HFF-Myc (cell line): ENCODE measurements around the gene SMYD3.

ENCODE experiments used
- DNase-seq: peaks from one replicate; pipeline ENCODE4 v3.0.0-alpha.2; 2011; ENCODE audit warnings: low read depth; ENCODE audit errors: extremely low read depth
- H3K4me3 ChIP-seq: replicated peaks from 2 replicates; pipeline ENCODE4 v1.5.1; 2011; ENCODE audit warnings: low read depth, mild to moderate bottlenecking, control low read depth, low read length
- TF ChIP-seq, protein P1 (sequence below): IDR thresholded peaks from 2 replicates; pipeline ENCODE4 v1.5.1; 2012; ENCODE audit warnings: mild to moderate bottlenecking, low read depth, low read length, control low read depth; ENCODE audit errors: missing control alignments

SMYD3 gene

DNA sequence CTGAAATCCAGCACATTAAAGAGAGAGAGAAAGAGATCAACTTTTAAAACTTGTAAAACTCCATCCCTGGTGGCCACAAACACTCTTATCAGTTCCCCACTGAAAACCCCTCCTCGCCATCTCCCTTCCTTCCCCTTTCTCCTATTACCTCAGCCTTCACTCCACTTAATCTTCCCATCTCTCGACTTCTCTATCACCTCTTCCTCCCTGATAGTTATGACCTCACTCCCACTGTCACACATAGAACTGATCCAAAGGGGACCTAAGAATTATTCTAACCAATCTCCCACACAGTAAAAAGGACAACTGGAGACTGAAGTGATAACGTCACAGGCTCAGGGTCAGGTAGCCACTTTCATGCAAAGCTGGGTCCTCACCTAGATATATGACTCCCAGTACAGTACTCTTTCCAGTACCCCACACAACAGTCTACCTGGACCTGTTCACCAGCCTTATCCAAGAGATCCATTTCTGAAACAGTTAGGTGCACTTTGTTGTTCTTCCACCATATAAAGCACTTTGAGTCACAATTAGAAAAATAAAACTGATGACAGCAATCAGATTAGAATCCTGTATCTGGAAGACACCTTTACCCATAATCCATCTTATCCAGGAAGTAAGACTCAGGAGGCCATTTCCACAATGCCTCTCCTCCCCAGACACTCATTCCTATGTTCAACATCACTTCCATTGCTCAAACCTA lies 324.8 kb downstream of the SMYD3 start:
- TF ChIP-seq, protein P1, sequence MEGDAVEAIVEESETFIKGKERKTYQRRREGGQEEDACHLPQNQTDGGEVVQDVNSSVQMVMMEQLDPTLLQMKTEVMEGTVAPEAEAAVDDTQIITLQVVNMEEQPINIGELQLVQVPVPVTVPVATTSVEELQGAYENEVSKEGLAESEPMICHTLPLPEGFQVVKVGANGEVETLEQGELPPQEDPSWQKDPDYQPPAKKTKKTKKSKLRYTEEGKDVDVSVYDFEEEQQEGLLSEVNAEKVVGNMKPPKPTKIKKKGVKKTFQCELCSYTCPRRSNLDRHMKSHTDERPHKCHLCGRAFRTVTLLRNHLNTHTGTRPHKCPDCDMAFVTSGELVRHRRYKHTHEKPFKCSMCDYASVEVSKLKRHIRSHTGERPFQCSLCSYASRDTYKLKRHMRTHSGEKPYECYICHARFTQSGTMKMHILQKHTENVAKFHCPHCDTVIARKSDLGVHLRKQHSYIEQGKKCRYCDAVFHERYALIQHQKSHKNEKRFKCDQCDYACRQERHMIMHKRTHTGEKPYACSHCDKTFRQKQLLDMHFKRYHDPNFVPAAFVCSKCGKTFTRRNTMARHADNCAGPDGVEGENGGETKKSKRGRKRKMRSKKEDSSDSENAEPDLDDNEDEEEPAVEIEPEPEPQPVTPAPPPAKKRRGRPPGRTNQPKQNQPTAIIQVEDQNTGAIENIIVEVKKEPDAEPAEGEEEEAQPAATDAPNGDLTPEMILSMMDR, result no peak
- DNase-seq, result no peak
- no peak overlapping the region for H3K4me3 ChIP-seq

DNA sequence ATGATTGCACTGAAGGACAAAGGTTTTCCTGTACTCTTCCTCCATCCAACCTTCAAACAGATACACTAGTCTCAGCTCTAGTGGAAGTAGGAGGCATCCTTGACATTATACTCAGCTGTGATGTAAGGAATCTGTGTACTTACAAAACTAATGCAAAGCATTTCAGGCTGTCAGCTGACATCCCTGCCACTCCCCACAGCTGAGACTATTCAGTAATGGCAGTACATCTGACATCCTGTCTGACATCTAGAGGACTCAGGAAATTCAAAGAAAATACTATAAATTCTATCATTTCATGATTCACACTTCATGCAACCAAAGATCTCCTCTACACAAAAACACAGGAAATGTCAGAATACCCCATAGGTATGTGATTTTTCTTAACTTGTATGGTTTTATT lies 325.8 kb downstream of the SMYD3 start:
- H3K4me3 ChIP-seq, result no peak overlapping the region
- no peak for DNase-seq
- TF ChIP-seq, protein P1, result no peak

DNA sequence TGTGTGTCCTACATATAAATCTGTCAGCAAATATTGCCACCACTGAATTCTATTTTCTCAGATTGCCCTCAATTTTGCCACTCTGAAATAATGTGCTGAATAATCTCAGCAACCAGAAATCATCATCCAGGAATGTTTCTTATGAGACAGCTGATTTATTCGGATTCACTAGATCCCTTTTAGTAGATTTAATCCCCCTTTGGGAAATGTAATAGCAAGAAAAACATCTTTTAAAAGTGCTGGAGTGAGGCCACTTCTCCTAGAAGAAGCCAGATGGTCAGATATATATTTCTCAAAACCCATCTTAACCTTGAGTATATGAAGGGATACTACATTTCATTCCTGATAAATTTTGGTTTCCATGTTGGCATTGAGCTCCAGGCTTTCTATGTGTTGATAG lies 327.7 kb downstream of the SMYD3 start:
- TF ChIP-seq, protein P1, result no peak
- no peak overlapping the region for H3K4me3 ChIP-seq
- no peak for DNase-seq

DNA sequence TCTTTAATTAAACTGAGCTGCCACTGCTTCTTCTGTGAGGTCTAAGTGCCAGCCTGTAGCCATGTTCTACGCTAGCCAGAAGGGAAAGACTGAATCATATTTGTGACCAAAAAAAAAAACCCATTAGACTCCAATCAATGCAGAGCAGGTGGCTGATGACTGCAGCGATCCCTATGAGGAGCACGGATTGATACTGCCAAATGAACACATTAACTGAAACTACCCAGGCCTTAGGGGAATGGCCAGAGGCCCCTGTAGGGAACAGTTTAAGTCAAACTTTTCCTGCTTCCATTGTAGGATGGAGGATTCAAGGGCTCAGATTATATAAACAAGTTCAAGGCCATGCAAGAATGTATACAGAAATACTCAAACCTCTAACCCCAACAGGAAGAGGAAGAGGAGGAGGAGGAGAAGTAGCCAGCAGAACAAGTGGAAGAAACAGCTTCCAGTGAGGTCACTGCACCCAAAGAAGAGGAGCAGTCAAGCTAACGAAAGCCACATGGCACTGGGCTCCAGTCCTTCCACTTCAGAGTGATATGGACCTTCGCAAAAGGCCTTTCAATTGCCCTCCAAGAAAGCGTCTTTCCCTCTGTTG lies 328.3 kb downstream of the SMYD3 start:
- TF ChIP-seq, protein P1, result no peak
- H3K4me3 ChIP-seq, result no peak overlapping the region
- no peak for DNase-seq

DNA sequence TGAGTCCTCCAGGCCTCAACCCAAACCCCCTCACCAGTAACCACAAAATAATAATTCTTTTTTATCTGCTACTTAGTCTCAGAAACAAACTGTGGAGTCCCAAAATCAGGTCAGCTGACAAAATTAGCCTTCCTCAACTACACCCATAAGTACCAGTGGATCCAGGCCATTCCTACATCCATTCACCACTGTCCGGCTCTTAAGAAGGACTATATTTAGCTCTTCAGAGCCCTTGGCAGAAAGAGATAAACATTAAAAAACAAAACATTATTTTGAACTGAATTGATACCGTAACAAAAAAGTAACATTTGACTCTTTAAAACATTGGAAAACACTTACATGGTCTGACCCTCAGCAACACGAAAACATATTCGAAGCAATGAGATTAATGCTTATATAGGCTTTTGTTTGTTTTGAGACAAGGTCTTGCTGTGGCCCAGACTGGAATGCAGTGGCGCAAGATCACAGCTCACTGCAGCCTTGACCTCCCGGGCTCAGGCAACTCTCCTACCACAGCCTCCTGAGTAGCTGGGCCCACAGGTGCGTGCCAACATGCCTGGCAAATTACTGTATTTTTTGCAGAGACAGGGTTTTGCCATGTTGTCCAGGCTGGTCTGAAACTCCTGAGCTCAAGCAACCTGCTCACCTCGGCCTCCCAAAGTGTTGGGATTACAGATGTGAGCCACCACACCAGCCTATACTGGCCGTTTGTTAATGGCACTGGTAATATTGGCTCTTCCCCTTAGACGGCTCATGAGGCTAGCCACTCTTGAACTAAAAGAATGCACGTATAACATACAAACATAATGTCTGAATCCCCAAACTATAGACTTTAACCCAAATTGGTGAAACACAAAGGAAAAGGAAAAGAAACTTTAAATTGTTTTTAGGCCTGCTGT lies 330.7 kb downstream of the SMYD3 start:
- TF ChIP-seq, protein P1, result no peak
- no peak for DNase-seq
- no peak overlapping the region for H3K4me3 ChIP-seq

DNA sequence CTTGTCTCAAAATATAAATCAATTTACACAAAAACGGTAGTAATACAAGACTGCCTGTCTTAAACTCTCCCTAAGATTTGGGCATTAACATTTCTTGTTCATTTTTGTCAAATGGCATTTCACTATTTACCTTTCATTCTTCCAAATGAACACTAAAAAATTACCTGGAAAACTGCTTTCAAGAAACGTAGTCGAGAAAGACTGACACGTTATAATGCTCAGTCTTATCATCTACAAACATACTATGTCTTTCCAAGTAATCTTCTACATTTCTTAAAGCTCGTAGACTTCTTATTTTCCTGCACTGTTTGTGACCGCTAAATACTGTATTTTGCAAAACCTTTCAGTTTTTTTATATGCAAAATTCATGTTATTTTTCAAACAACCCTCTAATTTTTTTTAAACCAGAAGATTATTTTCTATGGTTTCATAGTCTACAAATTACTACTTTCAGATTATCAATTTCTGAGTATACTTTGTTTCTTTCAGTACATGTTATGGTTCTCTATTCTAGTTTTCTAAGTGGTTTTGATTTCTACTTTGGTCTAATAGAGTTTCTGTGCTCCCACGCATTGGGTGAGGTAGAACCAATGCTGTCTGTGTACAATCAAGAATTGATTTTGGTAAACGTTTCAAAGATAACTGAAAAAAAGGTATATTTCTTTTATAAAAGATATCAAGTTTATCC lies 336.4 kb downstream of the SMYD3 start:
- TF ChIP-seq, protein P1, result no peak
- no peak for DNase-seq
- no peak overlapping the region for H3K4me3 ChIP-seq
